K562 (cell line): ENCODE data around the gene MTMR10.

ENCODE experiments used
- FOXA1 ChIP-seq: fragments of 450-650 bp; IDR thresholded peaks from 2 replicates; pipeline ENCODE4 v1.6.1; 2016; ENCODE audit warnings: mild to moderate bottlenecking, borderline replicate concordance
- USF2 ChIP-seq: sonication (generic); formaldehyde crosslinking; IDR thresholded peaks from 2 replicates; pipeline ENCODE4 v1.5.0; 2020; ENCODE audit warnings: missing genetic modification reagents

DNA sequence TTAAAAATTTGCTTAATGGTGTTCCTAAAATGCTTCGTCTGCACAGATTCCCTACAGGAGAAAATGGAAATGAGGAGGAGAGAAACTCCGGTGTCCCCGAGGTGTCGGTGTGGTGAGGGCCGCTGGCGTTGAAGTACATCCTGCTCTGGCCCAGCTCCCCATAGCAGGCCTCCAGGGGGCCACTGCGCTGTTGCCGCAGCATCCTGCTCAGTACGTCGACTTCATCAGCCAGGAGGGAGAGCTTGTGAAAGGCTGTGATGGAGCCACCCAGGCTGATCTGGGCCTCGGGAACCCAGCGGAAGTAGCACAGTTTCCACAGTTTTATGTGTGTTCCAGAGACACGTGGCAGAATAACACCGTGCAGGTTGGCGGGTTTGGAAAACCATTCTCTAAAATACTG is 49.9 kb downstream of the MTMR10 start:
- no peak for TF ChIP-seq USF2 (CRISPR knock-in tag)
- TF ChIP-seq FOXA1: no peak
